ENCODE results near the gene WDR83.

- TF ChIP-seq CTCF (IDR thresholded peaks at IDR 0.05) (peak in 1 of 6 experiments; percentile 11), POLR2A (IDR thresholded peaks at IDR 0.05) (peak in 3 of 4 donors; percentile 23 to 44 (median 39))
These were observed 56.2 kb downstream of the WDR83 start for GRCh38 chr19:12722566-12723380.

Measured in esophagus squamous epithelium (tissue), 4 donors.